Activated CD4-positive, alpha-beta T cell treated with anti-CD3 and anti-CD28 coated beads, Interleukin-2, amount 50 U/mL, for 24 hours (primary cell): ENCODE results near the gene SPAG16.
"Not testable (repeated sequence)": the region's sequence is repeated elsewhere in the genome, so short reads cannot be mapped to it uniquely, and the experiment has no call there.

ENCODE experiments used
- DNase-seq, 2 donors: peaks; one replicate each; pipeline ENCODE4 v3.0.0-alpha.2; 2020; ENCODE audit warnings: low read depth in 1 of 2, low spot score in 1 of 2

Gene SPAG16

DNA sequence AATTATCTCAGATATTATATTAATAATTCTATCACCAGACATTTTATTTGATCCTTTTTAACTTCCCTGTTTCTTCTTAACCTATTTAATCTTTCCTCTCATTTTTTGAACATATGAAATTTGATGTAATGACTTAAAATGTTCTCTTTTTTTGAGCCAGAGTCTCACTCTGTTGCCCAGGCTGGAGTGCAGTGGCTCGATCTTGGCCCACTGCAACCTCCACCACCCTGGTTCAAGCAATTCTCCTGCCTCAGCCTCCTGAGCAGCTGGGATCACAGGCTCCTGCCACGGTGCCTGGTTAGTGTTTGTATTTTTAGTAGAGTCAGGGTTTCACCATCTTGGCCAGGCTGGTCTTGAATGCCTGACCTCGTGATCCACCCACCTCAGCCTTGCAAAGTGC lies 404.6 kb downstream of the SPAG16 start:
- not testable (repeated sequence) for DNase-seq

DNA sequence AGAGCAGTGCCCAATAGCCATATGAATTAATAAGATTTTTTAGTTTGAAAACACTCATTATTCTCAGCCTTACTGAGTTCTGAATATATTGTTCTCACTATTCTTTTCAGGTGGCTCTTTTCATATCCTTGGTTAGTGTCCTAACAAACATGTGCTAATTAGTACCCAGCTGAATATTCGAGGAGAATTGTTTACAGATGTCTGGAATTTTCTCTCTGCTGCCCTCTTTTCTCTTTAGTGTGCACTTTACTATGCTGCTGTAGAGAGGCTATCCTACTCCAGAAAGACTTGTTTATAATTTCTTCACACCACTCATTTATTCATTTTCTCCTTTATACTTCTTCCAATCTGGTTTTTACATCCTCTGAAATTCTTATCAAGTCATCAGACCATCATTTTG lies 405.3 kb downstream of the SPAG16 start:
- DNase-seq = no peak

- DNase-seq = no peak
These were observed 407.1 kb downstream of the SPAG16 start for GRCh38 chr2:213691351-213691750.

- no peak for DNase-seq
These were observed 412.2 kb downstream of the SPAG16 start for GRCh38 chr2:213696442-213696841.

- DNase-seq = not testable (repeated sequence)
These were observed 417.1 kb downstream of the SPAG16 start for GRCh38 chr2:213701365-213701764.

DNA sequence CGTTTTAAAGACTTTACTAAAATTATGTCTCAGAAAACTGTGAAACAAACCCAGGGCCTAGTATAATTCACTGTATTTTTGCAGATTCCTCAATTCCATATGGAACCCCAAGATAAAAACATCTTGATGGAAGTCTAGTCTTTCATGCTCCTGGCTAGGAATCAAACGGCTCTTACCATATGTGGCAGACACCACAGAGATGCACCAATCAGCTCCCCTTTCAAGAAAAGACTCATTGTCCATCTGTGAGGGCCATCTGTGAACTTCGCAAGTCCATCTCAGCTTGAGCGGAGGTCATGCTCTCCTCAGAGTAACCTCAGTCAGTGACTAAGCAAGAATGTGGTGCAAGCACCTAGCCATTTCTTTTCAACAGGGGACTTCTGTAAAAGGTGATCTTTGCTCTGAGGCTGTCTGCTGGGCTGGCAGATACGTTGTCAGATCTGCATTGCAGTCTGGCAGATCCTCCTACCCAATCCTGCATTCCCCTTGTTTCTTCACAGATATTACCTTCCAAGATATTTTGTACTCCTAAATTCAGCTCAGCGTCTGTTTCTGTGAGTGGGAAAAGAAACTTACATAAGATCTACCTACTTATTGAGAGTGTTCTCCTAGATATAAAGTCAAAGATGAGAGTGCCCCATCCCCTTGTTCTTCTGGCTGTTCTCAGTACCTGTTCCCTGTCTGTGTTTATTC lies 419.3 kb downstream of the SPAG16 start:
- DNase-seq = no peak

DNA sequence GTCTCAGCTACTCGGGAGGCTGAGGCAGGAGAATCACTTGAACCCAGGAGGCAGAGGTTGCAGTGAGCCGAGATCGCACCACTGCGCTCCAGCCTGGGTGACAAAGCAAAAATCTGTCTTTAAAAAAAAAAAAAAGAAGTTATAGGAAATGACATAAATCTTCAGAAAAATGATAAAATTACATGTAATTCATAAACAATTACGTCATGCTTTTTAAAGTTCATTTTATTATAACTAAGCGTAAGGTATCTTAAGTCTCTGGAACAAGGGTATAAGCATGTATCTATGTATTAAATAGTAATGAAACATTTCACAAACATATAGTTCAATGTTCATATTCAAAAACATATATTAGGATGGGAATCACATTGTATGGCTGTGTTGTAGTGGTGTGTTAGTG lies 425.9 kb downstream of the SPAG16 start:
- no peak for DNase-seq

- not testable (repeated sequence) for DNase-seq
These were observed 434.1 kb downstream of the SPAG16 start for GRCh38 chr2:213718411-213718810.

DNA sequence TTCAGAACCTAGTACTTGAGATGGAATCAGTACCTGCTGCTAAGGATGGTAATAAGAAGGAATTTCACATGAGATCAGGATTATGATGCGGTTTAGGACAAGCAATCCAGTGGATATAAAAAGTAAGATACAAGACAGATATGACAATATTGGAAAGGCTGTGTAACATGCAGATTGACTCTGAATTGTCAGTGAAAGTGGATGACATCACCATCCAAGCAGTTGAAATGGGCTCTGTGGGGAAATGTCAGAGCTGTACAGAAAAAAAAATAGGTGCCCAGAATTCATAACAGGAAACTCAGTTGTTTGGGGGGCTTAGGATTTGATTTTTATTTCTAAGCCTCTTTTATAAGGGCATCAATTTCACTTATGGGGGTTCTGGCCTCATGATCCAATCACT lies 438.3 kb downstream of the SPAG16 start:
- no peak for DNase-seq

GRCh38 chr2:213723041-213723560 lies 438.8 kb downstream of the SPAG16 start:
- no peak for DNase-seq

DNA sequence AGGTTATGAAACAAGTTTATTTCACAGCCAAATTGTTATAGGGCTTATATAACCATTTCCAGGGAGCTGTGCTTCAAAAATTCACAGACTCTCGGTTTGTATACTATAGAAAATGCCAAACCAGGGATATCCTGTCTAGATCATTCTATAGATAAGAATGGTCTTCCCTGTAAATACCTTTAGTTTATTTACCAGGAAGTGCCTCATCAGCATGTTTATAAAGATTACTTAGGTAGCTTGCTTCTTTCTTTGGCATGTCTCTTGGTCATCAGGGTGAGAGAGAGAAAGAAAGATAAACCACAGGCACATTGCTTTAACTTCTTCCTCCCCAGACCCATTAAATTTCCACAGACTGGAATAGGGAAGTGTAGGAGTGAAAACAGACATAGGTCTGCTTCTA lies 439.4 kb downstream of the SPAG16 start:
- no peak for DNase-seq

- no peak for DNase-seq
These were observed 441.8 kb downstream of the SPAG16 start for GRCh38 chr2:213726101-213726500.

GRCh38 chr2:213733893-213734292 lies 449.6 kb downstream of the SPAG16 start:
- DNase-seq = no peak

GRCh38 chr2:213740453-213740852 lies 456.2 kb downstream of the SPAG16 start:
- no peak for DNase-seq

DNA sequence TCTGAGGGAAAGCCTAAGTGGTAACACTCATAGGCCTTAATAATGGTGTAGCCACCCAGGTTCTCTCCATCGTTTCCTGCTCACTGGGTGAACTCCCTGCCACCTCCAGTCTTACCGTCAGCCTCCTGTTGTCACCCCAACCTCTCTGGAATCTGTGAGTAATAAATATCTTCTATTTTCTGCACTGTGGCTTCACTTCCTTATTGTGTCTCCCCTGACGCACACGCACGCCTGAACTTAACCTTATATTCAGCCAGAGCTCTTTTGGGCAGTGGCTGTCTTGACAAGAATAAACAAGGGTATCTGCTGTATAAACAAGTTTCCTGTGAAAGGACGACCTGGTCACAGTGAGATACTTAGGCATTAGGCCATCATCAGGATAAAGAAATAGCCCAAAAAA lies 467.2 kb downstream of the SPAG16 start:
- no peak for DNase-seq

- DNase-seq = no peak
These were observed 468.3 kb downstream of the SPAG16 start for GRCh38 chr2:213752575-213752974.

- DNase-seq = no peak
These were observed 473.3 kb downstream of the SPAG16 start for GRCh38 chr2:213757525-213757924.

- DNase-seq = no peak
These were observed 479.1 kb downstream of the SPAG16 start for GRCh38 chr2:213763354-213763753.

- no peak for DNase-seq
These were observed 479.7 kb downstream of the SPAG16 start for GRCh38 chr2:213763963-213764362.

DNA sequence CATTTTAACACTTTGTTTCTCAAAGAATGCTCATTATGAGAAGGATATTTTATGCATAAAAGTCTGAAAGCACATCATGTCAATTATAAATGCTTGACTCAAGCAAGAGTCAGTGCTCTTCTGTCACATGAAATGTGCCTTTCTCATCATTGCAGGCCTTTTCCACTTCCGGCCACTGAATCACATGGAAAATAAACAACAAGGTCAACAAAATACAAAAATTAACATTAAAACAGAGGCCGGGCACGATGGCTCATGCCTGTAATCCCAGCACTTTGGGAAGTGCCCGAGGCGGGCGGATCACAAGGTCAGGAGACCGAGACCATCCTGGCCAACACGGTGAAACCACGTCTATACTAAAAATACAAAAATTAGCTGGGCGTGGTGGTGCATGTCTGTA lies 480.6 kb downstream of the SPAG16 start:
- DNase-seq = no peak

DNA sequence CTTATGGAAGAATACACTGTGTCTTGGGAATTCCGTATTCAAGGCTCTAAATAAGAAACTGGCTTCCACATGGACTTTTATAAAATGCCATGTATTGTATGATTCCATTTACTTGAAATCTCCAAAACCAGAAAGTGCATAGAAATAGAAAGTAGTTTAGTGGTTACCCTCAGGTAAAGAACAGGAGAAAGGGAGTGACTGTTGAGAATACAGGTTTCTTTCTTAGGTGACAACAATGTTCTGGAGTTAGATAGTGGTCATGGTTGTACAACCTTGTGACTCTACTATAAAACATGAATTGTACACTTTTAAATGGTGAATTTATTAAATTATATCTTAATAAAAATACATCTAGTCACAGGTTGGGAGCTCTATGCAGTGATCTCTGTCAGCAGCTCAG lies 481.8 kb downstream of the SPAG16 start:
- DNase-seq = no peak

- DNase-seq = no peak
These were observed 482.2 kb downstream of the SPAG16 start for GRCh38 chr2:213766465-213766901.

DNA sequence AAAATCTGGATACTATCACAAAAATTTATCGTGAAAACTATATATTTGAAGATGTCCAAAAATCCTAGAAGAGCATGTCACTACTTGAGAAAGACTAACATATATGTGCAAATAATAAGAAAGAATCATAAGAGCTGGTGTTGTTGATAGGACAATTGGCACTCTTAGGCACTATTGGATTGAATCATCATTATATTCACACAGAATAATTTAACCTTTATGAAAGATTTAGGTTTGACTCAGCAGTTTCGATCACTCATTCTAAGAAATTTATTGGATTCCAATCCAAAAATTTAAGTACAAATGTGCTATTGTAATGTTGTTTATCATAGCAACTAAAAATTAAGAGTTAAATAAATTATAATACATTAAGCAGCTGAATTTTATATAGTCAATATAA lies 503.6 kb downstream of the SPAG16 start:
- DNase-seq = no peak
